HUES64 (cell line): ENCODE measurements around the gene PDS5A.
A peak's percentile ranks its signal among the peaks of the same experiment; 100 is the strongest.
"Not testable (repeated sequence)": the region's sequence is repeated elsewhere in the genome, so short reads cannot be mapped to it uniquely, and the experiment has no call there.

Source experiments
- H3K27ac ChIP-seq: 2 replicates; pipeline ENCODE4 v1.7.0; 2013; ENCODE audit warnings: low read depth, low read length, inconsistent platforms
- H3K27me3 ChIP-seq: 2 replicates; pipeline ENCODE4 v1.6.1; 2013; ENCODE audit warnings: mild to moderate bottlenecking, low read length; ENCODE audit not compliant: insufficient read depth
- H3K36me3 ChIP-seq: 2 replicates; pipeline ENCODE4 v1.6.1; 2013; ENCODE audit warnings: mild to moderate bottlenecking, low read length; ENCODE audit not compliant: insufficient read depth
- H3K4me1 ChIP-seq: 2 replicates; pipeline ENCODE4 v1.6.1; 2013; ENCODE audit warnings: mild to moderate bottlenecking, low read length, moderate library complexity; ENCODE audit not compliant: insufficient read depth
- H3K4me3 ChIP-seq: 2 replicates; pipeline ENCODE4 v1.5.1; 2013; ENCODE audit warnings: mild to moderate bottlenecking, low read length, moderate library complexity
- H3K9ac ChIP-seq: 2 replicates; pipeline ENCODE4 v1.6.1; 2013; ENCODE audit warnings: mild to moderate bottlenecking, low read depth, low read length
- H3K9me3 ChIP-seq: 2 replicates; pipeline ENCODE4 v1.6.1; 2013; ENCODE audit warnings: low read depth, low read length; ENCODE audit not compliant: insufficient read depth
- WGBS: fragments of 150-250, 120-280 bp; methylation state at CpG from one replicate; pipeline ENCODE4 v1.1.7; 2013; ENCODE audit warnings: missing lambda C conversion rate; 5-methylcytosine and 5-hydroxymethylcytosine counted together

PDS5A gene

DNA sequence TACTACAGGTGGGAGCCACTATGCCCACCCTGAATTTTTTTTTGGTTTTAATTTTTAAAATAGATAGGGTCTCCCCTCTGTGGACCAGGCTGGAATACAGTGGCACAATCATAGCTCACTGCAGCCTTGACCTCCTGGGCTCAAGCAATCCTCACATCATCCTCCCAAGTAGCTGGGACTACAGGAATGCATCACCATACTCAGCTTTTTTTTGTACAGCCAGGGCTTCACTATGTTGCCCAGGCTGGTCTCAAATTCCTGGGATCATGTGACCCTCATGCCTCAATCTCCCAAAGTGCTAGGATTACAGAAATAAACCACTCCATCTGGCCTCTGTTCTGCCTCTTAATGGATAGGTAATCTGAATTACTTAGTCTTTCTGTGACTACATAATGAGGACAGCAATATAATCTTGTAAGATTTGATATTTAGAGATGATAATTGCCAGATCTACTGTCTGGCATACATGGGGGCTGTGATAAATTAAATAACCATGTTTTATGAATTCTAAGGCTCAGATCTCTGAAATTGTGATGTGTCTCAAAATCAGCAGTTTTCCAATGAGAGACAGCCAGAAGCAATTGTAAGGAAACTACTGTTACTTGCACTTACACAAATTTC lies 26.7 kb downstream of the PDS5A start:
- peaks cover 7% of the 10 kb centered on the region; the same call in 1 of the 2 replicates for H3K4me1 ChIP-seq
- no peaks in the 10 kb centered on the region for H3K9me3 ChIP-seq
- H3K27me3 ChIP-seq: no peaks in the 10 kb centered on the region
- 0 out of 2 replicates have a peak, but pooled peaks cover 3% of the 10 kb centered on the region for H3K36me3 ChIP-seq
- no peak overlapping the region for H3K4me3 ChIP-seq
- H3K27ac ChIP-seq: no peak overlapping the region
- no peak overlapping the region for H3K9ac ChIP-seq

DNA sequence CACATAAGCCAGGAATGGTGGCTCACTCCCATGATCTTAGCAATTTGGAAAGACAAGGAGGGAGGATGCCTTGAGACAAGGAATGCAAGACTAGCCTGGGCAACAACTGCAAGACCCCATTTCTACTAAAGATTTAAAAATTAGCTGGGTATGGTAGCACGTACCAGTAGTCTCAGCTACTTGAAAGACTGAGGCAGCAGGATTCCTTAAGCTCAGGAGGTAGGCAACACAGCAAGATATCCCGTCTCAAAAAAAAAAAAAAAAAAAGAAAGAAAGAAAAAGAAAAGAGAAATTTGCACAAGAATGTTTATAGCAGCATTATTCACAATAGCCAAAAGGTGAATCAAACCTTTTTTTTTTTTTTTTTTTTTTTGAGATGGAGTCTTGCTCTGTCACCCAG lies 29.7 kb downstream of the PDS5A start:
- WGBS: 80% methylated on average over 1 of the region's 2 CpGs
- H3K9ac ChIP-seq: no peak overlapping the region
- no peaks in the 10 kb centered on the region for H3K9me3 ChIP-seq
- H3K27ac ChIP-seq: no peak overlapping the region
- H3K4me3 ChIP-seq: no peak overlapping the region
- H3K36me3 ChIP-seq: no peaks in the 10 kb centered on the region
- H3K27me3 ChIP-seq: no peaks in the 10 kb centered on the region
- H3K4me1 ChIP-seq: peaks cover 7% of the 10 kb centered on the region; the same call in 1 of the 2 replicates

DNA sequence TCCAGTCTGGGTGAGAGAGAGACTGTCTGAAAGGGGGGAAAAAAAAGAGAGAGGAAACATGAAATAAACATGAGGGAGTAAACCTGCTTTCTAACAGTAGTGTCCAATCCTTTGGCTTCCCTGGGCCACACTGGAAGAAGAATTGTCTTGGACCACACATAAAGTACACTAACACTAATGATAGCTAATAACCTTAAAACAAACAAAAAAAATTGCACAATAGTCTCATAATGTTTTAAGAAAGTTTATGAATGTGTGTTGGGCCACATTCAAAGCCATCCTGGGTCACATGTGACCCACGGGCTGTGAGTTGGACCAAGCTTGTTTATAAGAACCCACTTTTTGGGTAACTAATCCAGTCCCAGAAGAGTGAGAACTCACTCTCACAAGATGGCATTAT lies 30.3 kb downstream of the PDS5A start:
- Histone ChIP-seq H3K36me3 (no peaks in the 10 kb centered on the region), H3K4me1 (peaks cover 7% of the 10 kb centered on the region; the same call in 1 of the 2 replicates), H3K27ac (no peak overlapping the region), H3K9me3 (no peaks in the 10 kb centered on the region), H3K4me3 (no peak overlapping the region), H3K9ac (no peak overlapping the region), H3K27me3 (no peaks in the 10 kb centered on the region)
- 97% methylated on average over 1 of the region's 1 CpG for WGBS

DNA sequence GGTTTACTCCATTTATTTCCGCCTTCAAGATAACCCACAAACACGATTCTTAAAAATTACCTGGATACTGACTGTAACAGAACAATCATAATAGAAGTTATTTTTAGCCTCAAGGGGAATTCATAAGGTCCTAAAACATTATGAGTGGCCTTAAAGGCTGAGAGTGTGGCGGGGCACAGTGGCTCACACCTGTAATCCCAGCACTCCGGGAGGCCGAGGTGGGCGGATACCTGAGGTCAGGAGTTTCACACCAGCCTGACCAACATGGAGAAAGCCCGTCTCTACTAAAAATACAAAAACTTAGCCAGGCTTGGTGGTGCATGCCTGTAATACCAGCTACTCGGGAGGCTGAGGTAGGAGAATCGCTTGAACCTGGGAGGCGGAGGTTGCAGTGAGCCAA lies 33.5 kb downstream of the PDS5A start:
- not testable (repeated sequence) for H3K27me3 ChIP-seq, H3K9me3 ChIP-seq, H3K9ac ChIP-seq, H3K27ac ChIP-seq, H3K36me3 ChIP-seq, H3K4me3 ChIP-seq, H3K4me1 ChIP-seq
- WGBS: 92% methylated on average over 9 of the region's 10 CpGs

DNA sequence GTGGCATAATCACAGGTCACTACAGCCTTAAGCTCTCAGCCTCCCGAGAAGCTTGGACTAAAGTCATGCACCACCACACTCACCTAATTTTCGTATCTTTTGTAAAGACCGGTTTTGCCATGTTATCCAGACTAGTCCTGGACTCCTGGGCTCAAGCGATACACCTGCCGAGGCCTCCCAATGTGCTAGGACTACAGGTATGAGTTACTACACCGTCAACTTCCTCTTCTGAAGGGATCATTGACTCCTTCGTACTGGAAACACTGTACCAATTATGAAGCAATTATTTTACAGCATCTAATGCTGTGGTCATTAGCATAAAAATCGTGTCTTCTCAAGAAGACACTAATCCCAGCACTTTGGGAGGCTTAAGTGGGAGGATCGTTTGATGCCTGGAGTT lies 35.2 kb downstream of the PDS5A start:
- no peak overlapping the region for H3K4me3 ChIP-seq
- 93% methylated on average over 9 of the region's 9 CpGs for WGBS
- H3K36me3 ChIP-seq: 0 out of 2 replicates have a peak, but pooled peaks cover 3% of the 10 kb centered on the region

DNA sequence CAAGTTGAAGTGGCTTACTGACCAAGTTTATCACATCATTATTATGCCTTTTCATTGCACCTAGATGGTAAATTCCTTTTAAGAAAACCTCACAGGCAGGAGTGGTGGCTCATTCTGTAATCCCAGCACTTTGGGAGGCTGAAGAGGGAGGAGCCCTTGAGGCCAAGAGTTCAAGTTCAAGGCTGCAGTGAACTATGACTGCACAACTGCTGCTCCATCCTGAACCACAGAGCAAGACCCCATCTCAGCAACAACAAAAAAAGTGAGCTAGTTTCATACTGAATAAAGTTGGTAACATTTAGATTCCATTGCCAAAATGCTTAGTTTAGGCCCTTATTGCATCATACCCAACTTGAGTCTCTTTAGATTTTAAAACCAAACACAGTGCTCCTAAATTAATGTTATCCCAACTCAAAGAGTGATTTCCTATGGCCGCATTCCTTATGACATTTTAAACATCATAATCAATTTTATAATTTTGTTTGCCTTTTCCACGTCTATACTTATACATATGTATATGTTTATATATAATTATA lies 36.0 kb downstream of the PDS5A start:
- no peaks in the 10 kb centered on the region for H3K27me3 ChIP-seq

More for the DNA sequence above, 35.2 kb downstream of the PDS5A start:
- Histone ChIP-seq H3K27ac (no peak overlapping the region), H3K27me3 (no peaks in the 10 kb centered on the region), H3K9me3 (no peaks in the 10 kb centered on the region), H3K9ac (no peak overlapping the region), H3K4me1 (peaks cover 4% of the 10 kb centered on the region; the same call in 1 of the 2 replicates)

DNA sequence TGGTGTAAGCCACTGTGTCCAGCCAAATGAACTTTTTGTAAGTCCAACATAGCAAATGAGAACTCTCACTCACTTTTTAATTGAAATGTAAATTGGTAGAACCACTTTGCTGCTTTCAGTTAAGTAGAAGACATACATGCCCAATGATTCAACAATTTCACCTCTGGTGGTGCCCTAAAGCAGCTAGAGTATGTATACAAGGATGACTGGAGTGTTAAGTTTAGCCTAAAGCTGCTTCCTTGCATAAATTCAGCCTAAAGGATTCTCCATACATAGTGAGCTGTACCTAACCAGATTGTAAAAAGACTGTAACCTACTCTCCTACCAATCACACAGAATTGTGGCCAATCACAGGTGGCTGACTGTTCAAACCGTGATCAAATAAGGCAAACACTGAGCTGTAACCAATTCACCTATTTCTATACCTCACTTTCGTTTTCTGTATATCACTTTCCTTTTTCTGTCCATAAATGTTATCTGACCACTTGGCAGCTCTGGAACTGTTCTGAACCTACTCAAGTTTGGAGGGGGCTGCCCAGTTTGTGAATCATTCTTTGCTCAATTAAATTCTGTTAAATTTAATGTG lies 39.9 kb downstream of the PDS5A start:
- Histone ChIP-seq H3K4me1 (peaks cover 12% of the 10 kb centered on the region; the same call in 1 of the 2 replicates), H3K9ac (no peak overlapping the region), H3K4me3 (no peak overlapping the region), H3K27ac (no peak overlapping the region), H3K9me3 (no peaks in the 10 kb centered on the region), H3K36me3 (0 out of 2 replicates have a peak, but pooled peaks cover 3% of the 10 kb centered on the region), H3K27me3 (no peaks in the 10 kb centered on the region)
- 89% methylated on average over 2 of the region's 2 CpGs for WGBS

More for the DNA sequence above, 36.0 kb downstream of the PDS5A start:
- no peak overlapping the region for H3K27ac ChIP-seq
- H3K9me3 ChIP-seq: no peaks in the 10 kb centered on the region
- H3K9ac ChIP-seq: no peak overlapping the region
- 88% methylated on average over 1 of the region's 2 CpGs for WGBS
- peaks cover 5% of the 10 kb centered on the region; the same call in 1 of the 2 replicates for H3K4me1 ChIP-seq
- H3K36me3 ChIP-seq: 0 out of 2 replicates have a peak, but pooled peaks cover 3% of the 10 kb centered on the region
- no peak overlapping the region for H3K4me3 ChIP-seq

DNA sequence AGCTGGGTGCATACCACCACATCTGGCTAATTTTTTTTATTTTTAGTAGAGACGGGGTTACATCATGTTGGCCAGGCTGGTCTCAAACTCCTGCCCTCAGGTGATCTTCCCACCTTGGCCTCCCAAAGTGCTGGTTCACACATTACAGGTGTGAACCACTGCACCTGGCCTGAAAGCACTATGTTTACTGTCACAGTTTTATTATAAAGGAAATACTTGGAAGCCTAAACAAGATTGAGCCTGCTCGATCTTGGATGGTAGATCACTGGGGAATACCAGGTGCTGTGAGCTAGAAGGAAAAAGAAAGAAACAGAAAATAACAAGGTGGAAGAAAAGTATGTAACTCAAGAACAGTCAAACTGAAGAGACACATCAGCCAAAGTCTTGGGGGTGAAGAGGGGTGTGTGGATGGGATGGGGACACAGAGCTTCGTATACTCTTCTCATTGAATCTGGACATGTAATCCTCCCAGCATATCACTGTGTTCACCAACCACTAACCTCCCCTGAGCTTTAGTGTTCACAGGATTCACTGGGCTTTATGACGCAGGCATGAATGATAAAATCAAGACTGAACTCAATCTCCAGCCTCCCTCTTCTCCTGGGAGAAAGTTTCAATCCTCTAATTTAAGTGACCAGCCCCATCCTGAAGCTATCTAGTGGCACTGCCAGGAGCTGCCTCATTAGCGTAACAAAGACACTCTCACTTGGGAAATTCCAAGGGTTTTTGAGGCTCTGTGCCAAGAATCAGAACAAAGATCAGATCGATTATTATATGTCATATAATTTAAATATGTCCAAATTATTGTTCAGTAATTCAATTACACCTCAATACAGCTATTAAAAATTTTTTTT lies 40.9 kb downstream of the PDS5A start:
- H3K4me3 ChIP-seq: no peak overlapping the region
- no peaks in the 10 kb centered on the region for H3K27me3 ChIP-seq
- peaks cover 12% of the 10 kb centered on the region; the same call in 1 of the 2 replicates for H3K4me1 ChIP-seq
- H3K36me3 ChIP-seq: 0 out of 2 replicates have a peak, but pooled peaks cover 3% of the 10 kb centered on the region
- no peaks in the 10 kb centered on the region for H3K9me3 ChIP-seq
- WGBS: 84% methylated on average over 5 of the region's 6 CpGs
- H3K9ac ChIP-seq: no peak overlapping the region
- peak overlapping the region; percentile 37; the same call in 1 of the 2 replicates for H3K27ac ChIP-seq

DNA sequence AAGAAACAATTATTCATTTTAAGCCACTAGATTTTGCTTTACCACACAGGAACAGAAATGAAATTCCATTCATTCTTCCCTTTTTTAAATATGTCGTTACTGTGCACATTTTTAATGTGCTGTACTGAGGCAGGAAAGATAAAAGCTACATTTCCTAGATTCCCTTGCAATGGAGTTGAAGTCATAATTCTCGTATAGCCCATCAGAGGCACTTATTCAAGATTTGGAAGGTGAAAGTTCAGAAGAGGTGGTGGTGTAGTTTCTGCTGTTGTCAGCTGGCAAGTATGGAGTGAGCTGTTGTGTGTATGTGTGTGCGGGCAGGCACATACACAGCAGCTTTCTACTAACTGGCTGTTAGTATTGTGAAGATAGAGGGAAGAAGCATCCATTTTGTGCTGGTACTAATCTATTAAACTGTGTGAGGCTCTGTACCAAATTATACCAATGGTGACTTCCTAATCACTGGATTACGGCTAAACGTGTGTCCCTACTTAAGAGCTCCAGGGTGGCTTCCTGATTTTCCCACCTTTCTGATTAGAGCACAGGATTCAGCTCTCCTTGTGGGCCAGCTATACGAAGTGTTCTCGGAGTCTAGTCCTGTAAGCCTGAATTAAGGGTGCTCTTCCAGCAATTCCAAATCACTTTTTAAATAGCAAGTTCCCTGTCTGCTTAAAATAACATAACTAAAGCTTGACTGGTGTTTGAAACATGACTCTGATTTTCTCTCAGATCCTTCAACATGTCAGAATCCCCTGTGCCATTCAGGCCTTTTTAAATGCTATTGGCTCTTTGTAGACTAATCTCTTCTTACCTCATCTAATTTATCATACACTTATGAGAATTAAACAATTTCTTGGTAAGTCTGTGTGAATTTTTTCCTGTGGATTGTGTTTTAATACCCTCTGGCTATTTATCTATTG lies 43.8 kb downstream of the PDS5A start:
- no peak overlapping the region for H3K27ac ChIP-seq
- no peaks in the 10 kb centered on the region for H3K9me3 ChIP-seq
- no peaks in the 10 kb centered on the region for H3K27me3 ChIP-seq
- H3K4me3 ChIP-seq: no peak overlapping the region
- H3K36me3 ChIP-seq: 0 out of 2 replicates have a peak, but pooled peaks cover 6% of the 10 kb centered on the region
- H3K9ac ChIP-seq: no peak overlapping the region
- WGBS: 75% methylated on average over 7 of the region's 7 CpGs
- peaks cover 12% of the 10 kb centered on the region; the same call in 1 of the 2 replicates for H3K4me1 ChIP-seq

DNA sequence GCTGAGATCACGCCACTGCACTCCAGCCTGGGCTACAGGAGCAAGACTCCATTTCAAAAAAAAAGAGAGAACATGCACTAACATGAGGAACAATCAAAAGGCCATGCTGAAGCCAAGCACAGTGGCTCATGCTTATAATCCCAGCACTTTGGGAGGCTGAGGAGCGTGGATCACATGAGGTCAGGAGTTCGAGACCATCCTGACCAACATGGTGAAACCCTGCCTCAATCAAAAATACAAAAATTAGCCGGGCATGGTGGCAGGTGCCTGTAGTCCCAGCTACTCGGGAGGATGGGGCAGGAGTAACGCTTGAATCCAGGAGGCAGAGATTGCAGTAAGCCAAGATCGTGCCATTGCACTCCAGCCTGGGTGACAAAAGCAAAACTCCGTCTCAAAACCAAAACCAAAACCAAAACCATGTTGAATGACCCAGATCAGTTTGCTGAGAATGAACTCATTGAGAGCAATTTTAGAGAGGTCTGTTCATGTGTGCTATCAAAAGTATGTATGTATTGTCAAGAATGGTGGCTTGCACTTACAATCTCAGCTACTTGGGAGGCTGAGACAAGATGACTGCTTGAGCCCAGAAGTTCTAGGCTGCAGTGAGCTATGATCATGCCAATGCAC lies 44.8 kb downstream of the PDS5A start:
- Histone ChIP-seq H3K9ac (no peak overlapping the region), H3K27me3 (no peaks in the 10 kb centered on the region), H3K27ac (no peak overlapping the region), H3K9me3 (no peaks in the 10 kb centered on the region), H3K36me3 (peaks cover 10% of the 10 kb centered on the region), H3K4me3 (no peak overlapping the region), H3K4me1 (peaks cover 11% of the 10 kb centered on the region; the same call in 1 of the 2 replicates)
- 81% methylated on average over 8 of the region's 8 CpGs for WGBS
